ENCODE measurements around the gene MRTO4. TPM values are rescaled to one million over a fixed set of nuclear protein-coding genes. Genes with fewer than 3 reads are reported as not detected.

The MRTO4 gene
- total and polyA plus RNA-seq, 9 of the 15 experiments (the other 6 are each of a cell fraction or from before 2014, with no cell fraction given), result 62.0 to 173 (median 146) TPM

DNA sequence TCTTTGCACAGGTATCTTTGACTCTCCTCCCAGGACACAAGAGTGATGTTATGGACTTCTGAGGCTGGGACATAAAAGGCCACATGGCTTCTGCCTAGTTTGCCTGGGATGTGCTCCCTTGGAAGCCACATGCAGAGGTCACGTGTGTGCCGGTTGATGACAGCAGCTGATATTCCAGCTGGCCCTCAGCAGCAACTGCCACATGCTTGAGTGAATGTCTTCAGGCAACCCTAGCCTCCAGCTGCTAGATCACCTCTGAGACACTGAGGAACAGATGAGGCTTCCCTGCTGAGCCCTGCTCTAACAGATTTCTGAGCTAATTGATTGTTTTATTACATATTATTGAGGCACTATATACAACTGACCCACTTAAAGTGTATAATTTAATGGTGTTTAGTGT lies 48.6 kb downstream of the MRTO4 start (continued):
- TF ChIP-seq ZNF609 (CRISPR knock-in tag; IDR thresholded peaks at IDR 0.05; ENCODE audit: borderline replicate concordance) (no peak), TSC22D4 (tag; IDR thresholded peaks at IDR 0.05) (no peak), ZNF75A (CRISPR knock-in tag; IDR thresholded peaks at IDR 0.05) (no peak), KLF16 (IDR thresholded peaks at IDR 0.05) (no peak), SMARCE1 (IDR thresholded peaks at IDR 0.05) (no peak), ZNF780A (CRISPR knock-in tag; IDR thresholded peaks at IDR 0.05) (no peak), PHB2 (IDR thresholded peaks at IDR 0.05; ENCODE audit: low read depth) (no peak), JUNB (CRISPR knock-in tag; conservative IDR thresholded peaks at IDR 0.05) (no peak), LCOR (CRISPR knock-in tag; IDR thresholded peaks at IDR 0.05) (no peak), SIX5 (IDR thresholded peaks at IDR 0.05; ENCODE audit: borderline replicate concordance in 1 of 2, insufficient read depth in 1 of 2, low read depth in 1 of 2, low read length in 2 of 2) (no peak), WHSC1 (IDR thresholded peaks at IDR 0.05; ENCODE audit: low read length) (no peak), MCM2 (IDR thresholded peaks at IDR 0.05; ENCODE audit: low read depth) (no peak)
- TF ChIP-seq, protein P1, sequence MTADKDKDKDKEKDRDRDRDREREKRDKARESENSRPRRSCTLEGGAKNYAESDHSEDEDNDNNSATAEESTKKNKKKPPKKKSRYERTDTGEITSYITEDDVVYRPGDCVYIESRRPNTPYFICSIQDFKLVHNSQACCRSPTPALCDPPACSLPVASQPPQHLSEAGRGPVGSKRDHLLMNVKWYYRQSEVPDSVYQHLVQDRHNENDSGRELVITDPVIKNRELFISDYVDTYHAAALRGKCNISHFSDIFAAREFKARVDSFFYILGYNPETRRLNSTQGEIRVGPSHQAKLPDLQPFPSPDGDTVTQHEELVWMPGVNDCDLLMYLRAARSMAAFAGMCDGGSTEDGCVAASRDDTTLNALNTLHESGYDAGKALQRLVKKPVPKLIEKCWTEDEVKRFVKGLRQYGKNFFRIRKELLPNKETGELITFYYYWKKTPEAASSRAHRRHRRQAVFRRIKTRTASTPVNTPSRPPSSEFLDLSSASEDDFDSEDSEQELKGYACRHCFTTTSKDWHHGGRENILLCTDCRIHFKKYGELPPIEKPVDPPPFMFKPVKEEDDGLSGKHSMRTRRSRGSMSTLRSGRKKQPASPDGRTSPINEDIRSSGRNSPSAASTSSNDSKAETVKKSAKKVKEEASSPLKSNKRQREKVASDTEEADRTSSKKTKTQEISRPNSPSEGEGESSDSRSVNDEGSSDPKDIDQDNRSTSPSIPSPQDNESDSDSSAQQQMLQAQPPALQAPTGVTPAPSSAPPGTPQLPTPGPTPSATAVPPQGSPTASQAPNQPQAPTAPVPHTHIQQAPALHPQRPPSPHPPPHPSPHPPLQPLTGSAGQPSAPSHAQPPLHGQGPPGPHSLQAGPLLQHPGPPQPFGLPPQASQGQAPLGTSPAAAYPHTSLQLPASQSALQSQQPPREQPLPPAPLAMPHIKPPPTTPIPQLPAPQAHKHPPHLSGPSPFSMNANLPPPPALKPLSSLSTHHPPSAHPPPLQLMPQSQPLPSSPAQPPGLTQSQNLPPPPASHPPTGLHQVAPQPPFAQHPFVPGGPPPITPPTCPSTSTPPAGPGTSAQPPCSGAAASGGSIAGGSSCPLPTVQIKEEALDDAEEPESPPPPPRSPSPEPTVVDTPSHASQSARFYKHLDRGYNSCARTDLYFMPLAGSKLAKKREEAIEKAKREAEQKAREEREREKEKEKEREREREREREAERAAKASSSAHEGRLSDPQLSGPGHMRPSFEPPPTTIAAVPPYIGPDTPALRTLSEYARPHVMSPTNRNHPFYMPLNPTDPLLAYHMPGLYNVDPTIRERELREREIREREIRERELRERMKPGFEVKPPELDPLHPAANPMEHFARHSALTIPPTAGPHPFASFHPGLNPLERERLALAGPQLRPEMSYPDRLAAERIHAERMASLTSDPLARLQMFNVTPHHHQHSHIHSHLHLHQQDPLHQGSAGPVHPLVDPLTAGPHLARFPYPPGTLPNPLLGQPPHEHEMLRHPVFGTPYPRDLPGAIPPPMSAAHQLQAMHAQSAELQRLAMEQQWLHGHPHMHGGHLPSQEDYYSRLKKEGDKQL (CRISPR knock-in tag; IDR thresholded peaks at IDR 0.05; ENCODE audit: borderline replicate concordance), result no peak
- TF ChIP-seq, protein P2, sequence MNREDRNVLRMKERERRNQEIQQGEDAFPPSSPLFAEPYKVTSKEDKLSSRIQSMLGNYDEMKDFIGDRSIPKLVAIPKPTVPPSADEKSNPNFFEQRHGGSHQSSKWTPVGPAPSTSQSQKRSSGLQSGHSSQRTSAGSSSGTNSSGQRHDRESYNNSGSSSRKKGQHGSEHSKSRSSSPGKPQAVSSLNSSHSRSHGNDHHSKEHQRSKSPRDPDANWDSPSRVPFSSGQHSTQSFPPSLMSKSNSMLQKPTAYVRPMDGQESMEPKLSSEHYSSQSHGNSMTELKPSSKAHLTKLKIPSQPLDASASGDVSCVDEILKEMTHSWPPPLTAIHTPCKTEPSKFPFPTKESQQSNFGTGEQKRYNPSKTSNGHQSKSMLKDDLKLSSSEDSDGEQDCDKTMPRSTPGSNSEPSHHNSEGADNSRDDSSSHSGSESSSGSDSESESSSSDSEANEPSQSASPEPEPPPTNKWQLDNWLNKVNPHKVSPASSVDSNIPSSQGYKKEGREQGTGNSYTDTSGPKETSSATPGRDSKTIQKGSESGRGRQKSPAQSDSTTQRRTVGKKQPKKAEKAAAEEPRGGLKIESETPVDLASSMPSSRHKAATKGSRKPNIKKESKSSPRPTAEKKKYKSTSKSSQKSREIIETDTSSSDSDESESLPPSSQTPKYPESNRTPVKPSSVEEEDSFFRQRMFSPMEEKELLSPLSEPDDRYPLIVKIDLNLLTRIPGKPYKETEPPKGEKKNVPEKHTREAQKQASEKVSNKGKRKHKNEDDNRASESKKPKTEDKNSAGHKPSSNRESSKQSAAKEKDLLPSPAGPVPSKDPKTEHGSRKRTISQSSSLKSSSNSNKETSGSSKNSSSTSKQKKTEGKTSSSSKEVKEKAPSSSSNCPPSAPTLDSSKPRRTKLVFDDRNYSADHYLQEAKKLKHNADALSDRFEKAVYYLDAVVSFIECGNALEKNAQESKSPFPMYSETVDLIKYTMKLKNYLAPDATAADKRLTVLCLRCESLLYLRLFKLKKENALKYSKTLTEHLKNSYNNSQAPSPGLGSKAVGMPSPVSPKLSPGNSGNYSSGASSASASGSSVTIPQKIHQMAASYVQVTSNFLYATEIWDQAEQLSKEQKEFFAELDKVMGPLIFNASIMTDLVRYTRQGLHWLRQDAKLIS (CRISPR knock-in tag; IDR thresholded peaks at IDR 0.05), result no peak

Data from K562 (cell line).